Measurements from ENCODE around the gene FNDC3B.

FNDC3B gene

DNA sequence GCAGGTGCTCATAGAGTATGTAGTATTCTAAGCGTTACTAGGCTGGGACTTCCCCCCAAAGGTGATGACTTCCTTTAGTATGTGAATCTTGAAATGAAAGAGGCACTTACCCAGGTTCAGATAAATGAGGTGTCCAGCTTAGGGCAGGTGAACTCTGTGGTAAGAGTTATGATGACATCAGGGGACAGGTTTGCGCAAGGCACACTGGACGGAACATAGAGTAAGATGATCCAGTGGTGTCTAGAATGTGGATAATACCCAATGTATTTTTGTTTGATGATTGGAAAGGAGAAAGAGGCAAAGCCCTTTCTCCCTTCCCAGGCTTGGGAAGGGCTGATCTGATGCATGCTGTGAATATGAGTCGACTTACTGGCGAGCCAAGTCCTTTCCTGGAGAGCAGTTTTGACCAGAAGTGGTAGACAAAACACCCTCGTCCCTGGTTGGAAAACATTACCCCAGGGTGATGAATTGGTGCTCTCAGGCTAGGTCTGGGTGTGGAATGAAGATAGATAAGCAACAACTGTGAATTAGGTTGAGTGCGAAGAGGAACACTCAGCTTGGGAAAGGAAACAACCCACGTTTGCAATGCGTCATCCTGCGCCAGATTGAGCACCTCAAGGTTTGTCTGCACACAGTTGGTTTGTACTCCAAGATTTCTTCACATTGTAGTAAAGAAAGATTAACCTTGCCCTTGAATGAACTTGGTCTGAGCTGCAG, 284.7 kb downstream of the FNDC3B start:
- no peak for DNase-seq

DNA sequence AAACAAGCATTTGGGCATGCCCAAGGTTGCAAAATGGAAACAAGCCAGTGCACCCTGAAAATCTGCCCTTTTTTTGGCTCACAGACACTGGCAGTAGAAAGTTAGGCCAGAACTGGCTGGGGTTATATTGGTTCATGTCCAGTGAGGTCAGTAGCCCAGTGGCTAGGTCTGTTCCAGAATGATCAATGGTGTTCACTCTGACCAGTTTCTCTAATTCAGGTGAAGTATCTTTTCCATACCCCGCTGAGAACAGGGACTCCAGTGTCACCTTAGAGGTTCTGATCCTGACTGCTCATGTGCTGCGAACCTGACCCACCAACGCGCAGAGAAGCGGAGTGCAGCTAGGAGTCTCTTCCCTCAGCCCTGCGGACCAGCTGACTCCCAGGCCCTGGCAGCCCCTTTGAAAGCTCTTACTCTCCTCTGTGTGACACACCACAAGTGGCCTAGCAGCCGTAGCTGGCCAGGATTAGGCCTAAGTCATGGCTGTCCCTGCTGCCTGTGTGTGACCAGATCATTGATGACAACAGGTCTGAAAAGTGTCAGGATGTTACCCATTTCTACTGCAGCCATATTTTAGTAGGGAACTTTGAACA, 285.3 kb downstream of the FNDC3B start:
- DNase-seq, result no peak

DNA sequence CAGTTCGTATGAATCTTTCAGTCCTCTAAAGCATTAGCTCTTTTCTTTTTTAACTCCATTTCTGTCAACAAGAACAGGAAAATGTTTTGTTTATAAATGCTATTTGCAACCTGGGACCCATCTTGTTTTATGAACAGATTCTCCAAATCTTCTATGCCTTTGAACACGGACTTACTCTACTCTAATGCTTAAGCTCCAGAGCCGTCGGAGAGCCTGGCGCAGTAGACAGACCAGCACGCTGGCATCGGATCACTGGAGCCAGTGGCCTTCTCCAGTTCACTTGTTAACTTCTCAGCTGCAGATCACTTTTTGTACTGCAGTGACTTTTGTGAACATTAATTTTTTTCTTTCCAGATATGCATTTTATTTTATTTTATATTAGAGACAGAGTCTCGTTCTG, 286.1 kb downstream of the FNDC3B start:
- no peak for DNase-seq

DNA sequence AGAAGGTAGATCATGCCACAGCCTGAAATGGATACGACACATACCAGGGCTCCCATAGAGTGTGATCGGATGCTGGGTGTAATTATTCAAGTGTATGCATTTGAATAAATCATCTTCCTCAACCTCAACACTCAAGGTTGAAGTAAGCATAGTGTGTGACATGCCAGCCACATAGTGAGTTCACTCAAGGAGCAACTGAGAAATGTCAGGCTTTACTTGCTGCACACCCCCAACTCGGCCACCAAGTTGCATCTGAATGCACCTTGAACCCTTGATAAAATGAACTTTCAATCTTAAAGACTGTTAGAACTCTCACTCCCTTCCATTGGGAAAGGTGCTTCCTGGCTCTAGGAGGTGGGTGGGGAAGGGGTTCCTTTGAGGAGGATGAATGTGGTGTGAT, 287.6 kb downstream of the FNDC3B start:
- DNase-seq, result no peak

DNA sequence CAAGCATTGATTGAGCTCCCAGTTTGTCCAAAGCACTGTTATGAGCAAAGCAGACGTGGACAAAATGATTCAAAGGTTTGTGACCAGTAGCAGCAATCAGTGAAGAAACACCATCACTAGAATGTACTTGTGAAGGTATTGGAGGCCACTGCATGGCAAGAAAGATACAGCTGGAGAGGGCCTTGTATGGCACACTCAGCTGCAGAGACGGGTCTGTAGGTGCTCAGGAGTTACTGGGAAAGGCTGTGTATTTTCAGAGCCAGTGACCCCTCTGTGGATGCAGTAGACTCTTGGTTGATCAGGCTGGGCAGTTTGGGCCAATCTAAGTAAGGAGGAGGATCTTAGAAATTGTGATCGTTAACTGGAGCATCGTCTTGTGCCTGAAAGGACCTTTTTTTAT, 288.9 kb downstream of the FNDC3B start:
- DNase-seq, result no peak

DNA sequence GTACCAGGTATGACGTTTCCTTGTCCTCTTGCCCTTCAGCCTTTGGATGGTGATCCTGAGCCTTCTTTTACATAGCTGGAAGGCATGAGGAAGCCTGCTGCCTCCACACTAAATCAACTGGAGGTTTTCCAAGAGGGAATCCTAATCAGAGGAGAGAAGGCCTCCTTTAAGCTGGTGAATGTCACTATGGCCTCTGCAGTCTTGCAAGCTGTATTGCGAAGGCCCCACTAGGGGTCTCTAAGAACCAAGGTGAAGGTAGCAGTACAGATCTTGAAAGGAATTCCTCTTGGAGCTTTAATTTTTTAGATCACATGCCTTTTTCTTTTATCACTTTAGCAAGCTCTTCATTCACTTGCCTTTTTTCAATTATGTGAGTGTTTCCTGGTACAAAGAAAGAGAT, 289.7 kb downstream of the FNDC3B start:
- no peak for DNase-seq

DNA sequence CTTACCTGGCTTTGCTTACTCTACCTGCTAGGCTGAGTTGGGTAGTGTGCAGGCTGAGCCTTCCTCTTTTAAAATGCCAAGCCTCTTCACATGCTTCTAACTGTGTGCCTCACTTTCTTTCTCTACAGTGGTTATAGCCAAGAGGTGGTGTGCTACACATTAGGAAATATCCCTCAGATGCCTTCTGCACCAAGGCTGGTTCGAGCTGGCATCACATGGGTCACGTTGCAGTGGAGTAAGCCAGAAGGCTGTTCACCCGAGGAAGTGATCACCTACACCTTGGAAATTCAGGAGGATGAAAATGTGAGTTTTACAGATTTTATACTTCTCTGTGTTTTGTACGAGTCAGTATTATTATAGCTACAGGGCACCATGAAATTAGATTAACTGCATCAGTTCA, 291.0 kb downstream of the FNDC3B start:
- DNase-seq, result no peak

DNA sequence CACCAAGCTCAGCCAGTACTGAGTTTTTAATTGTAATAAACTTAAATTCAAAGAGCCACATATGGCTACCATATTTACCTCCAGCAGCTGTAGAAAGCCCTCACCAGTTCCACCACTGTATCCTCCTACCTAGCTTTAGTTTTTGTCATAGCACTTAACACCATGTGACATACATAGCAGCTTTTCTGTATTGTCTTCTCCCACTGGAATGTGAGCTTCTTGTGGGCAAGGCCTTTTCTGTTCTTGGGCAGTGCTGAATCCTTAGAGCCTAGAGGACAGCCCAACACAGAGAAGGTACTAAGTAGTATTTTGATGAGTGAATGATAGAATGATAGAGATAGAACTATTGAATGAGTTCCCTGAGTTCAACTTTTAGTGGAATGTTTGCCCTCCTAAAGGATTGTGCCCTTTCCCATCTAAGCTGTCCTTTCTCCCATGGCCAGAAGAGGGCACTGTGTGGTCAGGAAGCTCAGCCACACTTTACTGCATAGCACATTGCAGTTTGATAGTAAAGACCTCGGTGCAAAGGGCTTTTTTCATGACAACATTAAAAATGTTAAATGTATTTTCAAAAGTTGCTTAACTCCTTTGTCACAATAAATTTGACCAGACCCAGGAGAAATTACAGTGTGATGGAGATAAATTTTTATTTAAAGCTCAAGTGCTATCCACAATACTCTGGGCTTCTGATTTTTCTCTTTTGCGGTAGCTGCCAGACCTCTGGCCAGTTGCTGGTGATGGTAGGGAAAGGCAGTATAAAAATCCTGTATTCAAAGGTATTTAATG, 293.1 kb downstream of the FNDC3B start:
- peak; percentile 25 for DNase-seq

DNA sequence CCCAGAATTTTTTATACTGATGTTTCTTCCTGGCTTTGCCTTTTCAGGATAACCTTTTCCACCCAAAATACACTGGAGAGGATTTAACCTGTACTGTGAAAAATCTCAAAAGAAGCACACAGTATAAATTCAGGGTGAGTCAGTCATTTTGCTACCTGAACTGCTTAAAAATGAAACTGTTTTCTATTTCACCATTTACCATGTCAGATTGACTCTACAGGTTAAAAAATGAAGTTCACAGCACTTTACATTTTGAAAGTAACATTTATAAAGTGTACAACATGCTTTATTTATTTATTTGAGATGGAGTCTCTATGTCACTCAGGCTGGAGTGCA, 293.6 kb downstream of the FNDC3B start:
- no peak for DNase-seq

DNA sequence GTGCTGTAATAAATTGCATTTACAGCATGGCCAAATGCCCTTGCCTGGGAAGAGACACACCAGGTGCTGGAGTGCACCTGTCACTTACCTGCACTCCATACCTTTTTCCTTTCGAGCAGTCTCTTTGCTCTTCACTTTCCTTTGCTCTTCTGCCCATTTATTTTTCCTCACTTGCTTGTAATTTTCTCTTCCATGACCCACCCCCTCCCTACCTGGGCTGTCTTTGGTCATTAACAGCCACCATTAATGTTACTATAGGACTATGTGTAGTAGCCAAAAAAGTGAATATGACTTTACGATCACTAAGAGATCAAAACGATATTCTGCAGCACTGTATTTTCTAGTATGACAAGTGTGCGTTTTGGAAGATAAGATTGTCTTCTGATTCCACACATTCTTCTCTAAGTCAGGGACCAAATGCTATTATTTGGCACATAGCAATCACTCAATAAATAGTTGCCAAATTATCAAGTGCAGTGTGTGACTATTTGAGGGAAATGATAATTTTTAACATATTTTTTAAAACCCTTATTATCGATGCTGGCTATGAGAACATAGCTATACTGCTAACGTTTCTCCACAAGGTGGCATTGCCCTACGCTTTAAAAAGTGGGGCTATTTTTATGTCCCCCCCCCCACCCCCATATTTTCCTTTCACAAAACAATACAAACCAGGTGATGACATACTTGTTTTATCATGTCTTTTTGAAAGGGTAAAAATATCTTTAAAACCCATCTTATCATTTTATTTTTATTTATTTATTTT, 294.5 kb downstream of the FNDC3B start:
- DNase-seq, result no peak

DNA sequence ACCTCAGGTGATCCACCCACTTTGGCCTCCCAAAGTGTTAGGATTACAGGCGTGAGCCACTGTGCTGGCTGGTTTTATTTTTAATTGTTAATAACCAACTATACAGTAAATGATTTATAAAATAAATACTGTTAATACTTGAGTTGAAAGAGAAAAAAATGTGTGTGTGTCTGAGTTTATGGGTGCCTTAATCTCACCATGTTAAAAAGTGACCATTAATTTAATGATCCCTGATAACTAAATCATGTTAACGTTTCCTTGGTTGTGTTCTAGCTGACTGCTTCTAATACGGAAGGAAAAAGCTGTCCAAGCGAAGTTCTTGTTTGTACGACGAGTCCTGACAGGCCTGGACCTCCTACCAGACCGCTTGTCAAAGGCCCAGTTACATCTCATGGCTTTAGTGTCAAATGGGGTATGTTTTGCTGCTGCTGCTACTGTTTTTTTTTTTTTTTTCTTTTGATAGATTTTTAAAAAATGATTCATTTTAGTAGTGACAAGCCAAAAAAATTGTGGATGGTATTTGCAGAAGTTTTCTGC, 295.4 kb downstream of the FNDC3B start:
- no peak for DNase-seq

DNA sequence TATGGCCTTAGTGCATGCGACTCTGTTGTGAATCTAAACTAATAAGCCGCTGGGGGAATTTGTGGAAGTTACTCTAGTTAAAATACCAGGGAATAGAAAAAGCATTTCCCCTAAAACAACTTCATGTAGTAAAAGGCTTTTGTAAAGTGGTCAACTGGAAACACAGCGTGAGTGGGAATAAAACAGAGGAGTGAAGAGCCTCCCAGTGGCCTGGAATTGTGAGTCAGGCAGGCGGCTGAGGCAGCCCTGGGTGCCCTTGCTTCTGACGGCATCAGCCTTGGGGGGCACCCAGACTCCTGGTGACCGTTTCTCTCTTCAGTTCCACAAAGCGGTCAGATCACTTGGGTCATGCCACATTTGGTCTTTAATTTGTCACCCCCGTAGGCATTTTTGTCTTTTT, 300.5 kb downstream of the FNDC3B start:
- no peak for DNase-seq

DNA sequence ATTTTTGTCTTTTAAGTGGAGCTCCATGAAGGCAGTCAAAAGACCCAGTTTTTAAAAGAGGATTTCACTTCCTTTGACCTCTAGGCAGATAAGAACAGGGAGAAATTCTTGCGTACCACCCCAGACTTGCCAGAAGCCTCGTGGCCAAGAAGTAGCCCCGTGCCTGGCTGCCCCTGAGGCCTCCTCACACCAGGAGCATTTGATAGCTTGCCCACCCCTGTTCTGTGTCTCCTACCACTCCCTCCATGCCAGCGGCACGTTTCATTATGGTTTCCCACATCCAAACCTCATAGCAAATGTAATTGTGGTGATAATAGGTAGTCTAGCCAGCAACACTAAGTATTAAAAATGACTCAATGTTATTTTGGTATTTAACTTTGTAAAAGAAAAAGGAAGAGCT, 301.2 kb downstream of the FNDC3B start:
- no peak for DNase-seq

DNA sequence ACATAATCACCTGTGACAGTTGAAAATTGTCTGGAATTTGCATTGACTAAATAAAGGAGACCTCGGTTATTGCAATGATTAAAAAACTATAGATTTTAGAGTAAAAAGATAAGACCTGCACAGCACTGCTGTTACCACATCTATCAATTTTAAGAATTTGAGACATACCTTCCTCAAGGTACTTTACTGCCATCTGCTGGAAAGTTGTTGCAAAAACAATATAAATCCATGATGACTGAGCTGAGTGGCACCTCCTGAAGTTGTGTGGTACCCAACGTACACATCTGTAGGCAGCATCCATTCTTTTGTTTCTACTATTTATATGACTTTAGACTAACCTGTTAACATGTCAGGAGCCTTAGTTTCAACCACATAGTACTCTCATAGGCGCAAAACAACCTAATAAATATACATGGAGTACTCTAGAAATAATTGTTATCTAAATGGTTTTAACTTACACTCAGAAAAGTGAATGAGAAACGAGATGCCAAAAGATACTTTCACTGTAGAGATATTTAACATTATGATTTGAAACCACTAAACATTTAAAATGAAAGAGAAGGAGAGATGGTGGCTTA, 302.2 kb downstream of the FNDC3B start:
- DNase-seq, result peak; percentile 31

DNA sequence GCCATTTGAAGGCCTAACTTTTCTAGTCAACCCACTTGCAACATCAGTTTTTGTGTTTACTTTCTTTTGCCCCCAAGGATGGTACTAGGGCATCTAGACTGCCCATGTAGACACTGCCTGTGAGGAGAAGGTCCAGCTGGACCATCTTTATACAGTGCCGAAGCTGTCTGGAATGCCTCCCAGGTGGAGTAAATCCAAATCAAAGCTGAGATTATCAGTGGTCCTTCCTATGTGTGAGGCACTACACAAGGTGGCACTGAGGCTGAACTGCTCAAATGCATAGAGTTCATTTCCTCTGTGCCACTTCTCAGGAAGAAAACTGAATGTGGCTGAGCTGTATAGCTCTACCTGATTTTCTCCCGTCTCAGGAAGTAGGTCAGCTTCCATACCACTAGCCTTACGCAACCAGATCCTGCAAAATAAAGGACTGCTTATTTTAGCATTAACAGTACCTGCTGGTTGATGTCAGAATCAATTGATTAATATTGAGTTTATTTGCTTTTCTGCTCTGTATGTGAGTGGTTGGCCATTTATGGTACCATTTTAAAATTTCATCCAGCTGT, 302.8 kb downstream of the FNDC3B start:
- no peak for DNase-seq

DNA sequence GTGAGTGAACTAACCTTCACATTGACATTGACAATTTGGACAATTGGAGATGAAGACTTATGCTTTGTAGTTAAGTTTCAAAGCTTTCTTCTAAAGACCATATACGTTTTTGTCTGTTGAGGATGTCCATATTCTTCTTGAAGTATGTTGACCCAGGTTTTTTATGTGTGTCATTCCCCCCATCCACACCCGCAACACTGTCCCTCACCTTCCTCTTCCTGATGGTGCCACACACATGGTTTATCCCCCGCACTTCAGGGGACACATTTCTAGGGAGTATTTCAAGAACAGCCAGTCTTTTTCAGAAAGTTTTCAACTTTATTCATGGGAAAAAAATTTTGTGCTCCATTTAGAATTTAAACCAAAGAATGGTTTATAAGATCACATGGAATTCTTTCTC, 303.7 kb downstream of the FNDC3B start:
- no peak for DNase-seq

DNA sequence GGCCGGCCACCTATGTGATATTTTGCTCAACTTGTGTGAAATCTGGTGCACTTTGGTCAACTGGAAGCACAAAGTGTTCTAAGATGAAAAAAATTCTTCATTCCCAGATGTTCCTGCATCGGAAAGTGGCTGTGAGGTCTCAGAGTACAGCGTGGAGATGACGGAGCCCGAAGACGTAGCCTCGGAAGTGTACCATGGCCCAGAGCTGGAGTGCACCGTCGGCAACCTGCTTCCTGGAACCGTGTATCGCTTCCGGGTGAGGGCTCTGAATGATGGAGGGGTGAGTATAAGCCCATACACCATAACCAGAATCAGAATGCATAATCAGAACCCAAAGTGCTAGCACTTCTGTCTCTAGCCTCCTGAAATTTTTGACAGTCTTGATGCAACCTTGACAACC, 304.6 kb downstream of the FNDC3B start:
- no peak for DNase-seq

DNA sequence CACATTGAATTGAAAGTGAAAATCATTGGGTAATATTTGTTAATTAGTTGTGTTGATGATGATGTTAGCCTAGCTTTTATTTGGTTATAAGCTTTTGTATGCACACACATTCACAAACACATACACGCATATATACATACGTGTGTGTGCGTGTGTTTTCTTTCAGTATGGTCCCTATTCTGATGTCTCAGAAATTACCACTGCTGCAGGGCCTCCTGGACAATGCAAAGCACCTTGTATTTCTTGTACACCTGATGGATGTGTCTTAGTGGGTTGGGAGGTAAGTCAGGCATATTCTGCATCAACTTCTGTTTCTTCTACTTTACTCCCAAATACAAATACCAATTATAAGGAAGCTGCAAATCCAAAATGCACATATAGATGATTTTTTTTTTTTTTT, 306.8 kb downstream of the FNDC3B start:
- DNase-seq, result no peak

DNA sequence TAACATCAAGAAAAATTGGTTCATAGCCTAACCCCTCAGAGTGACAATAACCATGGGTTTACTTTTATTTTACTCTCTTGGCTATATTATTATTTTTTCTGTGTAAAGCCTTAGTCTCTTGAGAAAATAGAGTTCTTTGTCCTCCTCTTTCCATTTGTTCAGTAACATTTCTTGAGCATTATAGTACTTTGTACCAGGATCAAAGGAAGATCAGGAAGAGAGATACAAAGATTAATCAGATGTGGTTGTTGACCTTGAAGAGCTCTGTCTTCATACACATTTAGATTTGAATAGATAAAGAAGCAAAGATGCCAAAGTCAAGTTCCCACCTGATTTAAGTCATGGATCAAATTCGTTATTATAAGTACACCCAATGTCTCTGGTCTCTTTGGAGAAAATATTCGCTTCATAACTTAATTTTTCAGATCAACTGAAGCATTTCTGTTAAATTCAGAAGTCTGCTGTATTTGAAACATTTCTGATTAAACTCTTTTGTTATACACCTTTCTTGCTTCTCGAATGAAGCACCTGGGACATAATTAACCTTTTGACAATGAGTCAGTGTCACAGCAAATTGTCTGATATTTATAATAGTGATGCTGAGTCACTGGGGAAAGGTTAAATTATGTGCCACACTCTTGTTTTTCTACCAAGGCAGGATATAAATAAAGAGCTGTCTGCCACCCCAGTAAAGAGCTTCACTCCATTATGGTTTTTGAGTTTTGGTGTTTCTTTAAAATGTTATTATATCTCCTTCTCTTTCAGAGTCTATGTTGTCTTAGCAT, 308.7 kb downstream of the FNDC3B start:
- DNase-seq, result no peak

DNA sequence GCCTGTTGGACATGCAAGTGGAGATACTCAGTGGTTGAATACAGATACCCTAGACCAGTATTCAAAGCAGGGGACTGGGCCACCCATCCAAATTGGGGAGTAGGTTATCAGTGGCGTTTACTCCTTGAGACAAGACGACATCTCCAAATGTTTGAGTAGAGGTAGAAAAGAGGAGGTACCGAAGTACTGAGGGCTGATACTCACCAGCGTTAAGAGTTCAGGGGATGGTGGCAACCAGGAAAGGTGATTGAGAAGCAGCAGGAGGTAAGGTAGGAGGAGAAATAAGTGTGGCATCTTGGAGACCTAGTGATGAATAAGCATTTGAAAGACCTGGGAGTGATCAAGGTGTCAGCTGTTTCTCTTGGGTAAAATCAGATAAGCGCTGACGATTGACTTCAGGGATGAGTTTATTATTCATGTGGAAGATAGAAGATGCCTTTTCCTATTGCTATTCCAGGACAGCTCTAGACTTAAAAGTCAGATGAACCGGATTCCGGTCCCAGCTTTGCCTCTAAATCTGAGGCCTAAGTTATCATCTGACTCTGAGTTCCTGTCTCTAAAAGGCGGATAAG, 312.6 kb downstream of the FNDC3B start:
- no peak for DNase-seq

DNA sequence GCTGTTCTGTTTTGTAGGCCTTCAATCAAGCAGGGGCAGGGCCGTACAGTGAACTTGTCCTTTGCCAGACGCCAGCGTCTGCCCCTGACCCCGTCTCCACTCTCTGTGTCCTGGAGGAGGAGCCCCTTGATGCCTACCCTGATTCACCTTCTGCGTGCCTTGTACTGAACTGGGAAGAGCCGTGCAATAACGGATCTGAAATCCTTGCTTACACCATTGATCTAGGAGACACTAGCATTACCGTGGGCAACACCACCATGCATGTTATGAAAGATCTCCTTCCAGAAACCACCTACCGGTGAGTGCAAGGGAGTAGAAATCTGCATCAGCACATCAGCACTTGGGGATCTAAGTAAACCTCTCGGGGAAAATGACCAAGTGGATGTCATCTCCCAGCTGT, 313.4 kb downstream of the FNDC3B start:
- no peak for DNase-seq

All from NCI-H345 (cell line).